ENCODE measurements around the gene STT3B. TPM values are rescaled to one million over a fixed set of nuclear protein-coding genes. Genes with fewer than 3 reads are reported as not detected.

The STT3B gene
- total RNA-seq, 6 experiments from 2014 or later, result 53.8 to 70.9 (median 65.1) TPM

DNA sequence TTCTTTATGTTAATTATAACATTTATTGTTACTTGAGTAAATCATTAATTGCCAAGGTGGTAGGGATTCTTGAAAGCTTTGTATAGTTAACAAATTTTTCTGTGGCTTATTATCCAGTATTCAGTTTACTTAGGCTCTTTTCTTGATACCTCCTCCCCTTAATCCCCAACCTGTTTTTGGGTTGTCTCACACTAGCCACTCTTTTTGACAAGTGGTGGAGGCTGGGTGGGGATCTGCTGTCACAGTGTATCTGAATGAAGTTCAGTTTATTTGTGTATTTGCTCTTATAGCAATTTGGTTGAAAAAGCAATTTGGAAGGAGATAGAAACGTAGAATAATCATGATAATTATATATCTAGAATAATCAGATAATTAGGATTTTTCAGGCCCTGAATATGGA, 43.8 kb downstream of the STT3B start:
- Histone ChIP-seq H3K27me3 (no peaks in the 10 kb centered on the region), H3K9me3 (no peaks in the 10 kb centered on the region), H3K27ac (no peak overlapping the region), H3K4me1 (peaks cover 0 to 7% (median 0%) of the 10 kb centered on the region in 4 donors), H3K4me3 (no peak overlapping the region), H3K36me3 (no peaks in the 10 kb centered on the region)
- 86% methylated on average over 1 of the region's 1 CpG for WGBS (ENCODE audit: insufficient coverage, low coverage, low lambda C conversion rate, missing lambda C conversion rate)
- no peak for TF ChIP-seq POLR2A (IDR thresholded peaks at IDR 0.05)
- TF ChIP-seq, protein P1, sequence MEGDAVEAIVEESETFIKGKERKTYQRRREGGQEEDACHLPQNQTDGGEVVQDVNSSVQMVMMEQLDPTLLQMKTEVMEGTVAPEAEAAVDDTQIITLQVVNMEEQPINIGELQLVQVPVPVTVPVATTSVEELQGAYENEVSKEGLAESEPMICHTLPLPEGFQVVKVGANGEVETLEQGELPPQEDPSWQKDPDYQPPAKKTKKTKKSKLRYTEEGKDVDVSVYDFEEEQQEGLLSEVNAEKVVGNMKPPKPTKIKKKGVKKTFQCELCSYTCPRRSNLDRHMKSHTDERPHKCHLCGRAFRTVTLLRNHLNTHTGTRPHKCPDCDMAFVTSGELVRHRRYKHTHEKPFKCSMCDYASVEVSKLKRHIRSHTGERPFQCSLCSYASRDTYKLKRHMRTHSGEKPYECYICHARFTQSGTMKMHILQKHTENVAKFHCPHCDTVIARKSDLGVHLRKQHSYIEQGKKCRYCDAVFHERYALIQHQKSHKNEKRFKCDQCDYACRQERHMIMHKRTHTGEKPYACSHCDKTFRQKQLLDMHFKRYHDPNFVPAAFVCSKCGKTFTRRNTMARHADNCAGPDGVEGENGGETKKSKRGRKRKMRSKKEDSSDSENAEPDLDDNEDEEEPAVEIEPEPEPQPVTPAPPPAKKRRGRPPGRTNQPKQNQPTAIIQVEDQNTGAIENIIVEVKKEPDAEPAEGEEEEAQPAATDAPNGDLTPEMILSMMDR (IDR thresholded peaks at IDR 0.05), result no peak
- intact Hi-C loops (cut with DNase I), result no loop called here
- ATAC-seq (no peak), DNase-seq (no peak)

DNA sequence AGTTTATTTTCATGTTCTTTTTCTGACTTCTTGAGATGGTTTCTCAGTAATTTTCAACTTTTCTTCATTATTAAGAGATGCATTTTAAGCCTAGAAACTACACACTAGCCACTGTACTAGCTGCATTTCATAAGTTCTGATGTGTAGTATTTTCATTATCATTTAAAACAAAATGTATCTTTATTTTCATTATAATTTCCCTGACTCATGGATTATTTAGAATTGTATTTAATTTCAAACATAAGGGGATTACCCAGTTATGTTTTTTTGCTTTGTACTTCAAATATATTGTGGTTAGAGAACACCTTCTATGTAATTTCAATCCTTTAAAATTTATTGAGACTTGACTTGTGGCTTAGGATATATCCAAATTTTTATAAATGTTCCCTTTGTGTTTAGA, 44.5 kb downstream of the STT3B start:
- intact Hi-C loops (cut with DNase I), result no loop called here
- DNase-seq (no peak), ATAC-seq (no peak)
- no peak for TF ChIP-seq POLR2A (IDR thresholded peaks at IDR 0.05)
- TF ChIP-seq, protein P1 (IDR thresholded peaks at IDR 0.05), result no peak
- H3K27ac ChIP-seq, result no peak overlapping the region
- no peaks in the 10 kb centered on the region for H3K36me3 ChIP-seq
- H3K27me3 ChIP-seq, result no peaks in the 10 kb centered on the region
- no peaks in the 10 kb centered on the region for H3K9me3 ChIP-seq
- peaks cover 0 to 13% (median 0%) of the 10 kb centered on the region in 4 donors for H3K4me1 ChIP-seq
- no peak overlapping the region for H3K4me3 ChIP-seq

DNA sequence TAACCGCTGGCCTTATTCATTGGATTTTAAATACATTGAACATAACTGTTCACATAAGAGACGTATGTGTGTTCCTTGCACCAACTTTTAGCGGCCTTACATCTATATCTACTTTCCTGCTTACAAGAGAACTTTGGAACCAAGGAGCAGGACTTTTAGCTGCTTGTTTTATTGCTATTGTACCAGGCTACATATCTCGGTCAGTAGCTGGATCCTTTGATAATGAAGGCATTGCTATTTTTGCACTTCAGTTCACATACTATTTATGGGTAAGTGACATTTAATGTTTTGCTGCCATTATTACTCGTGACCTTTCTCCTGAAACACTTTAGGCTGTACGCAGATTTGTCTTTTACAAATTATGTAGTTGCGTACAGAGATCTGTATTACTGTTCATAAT, 47.1 kb downstream of the STT3B start:
- ATAC-seq, result no peak
- Histone ChIP-seq H3K27me3 (no peaks in the 10 kb centered on the region), H3K4me3 (no peak overlapping the region), H3K9me3 (no peaks in the 10 kb centered on the region), H3K27ac (no peak overlapping the region), H3K36me3 (no peaks in the 10 kb centered on the region), H3K4me1 (peaks cover 0 to 7% (median 0%) of the 10 kb centered on the region in 4 donors)
- intact Hi-C loops (cut with DNase I), result no loop called here
- DNase-seq, result no peak
- WGBS (ENCODE audit: insufficient coverage, low coverage, low lambda C conversion rate, missing lambda C conversion rate), result 90% methylated on average over 7 of the region's 7 CpGs
- TF ChIP-seq, protein P1 (IDR thresholded peaks at IDR 0.05), result no peak
- no peak for TF ChIP-seq POLR2A (IDR thresholded peaks at IDR 0.05)

DNA sequence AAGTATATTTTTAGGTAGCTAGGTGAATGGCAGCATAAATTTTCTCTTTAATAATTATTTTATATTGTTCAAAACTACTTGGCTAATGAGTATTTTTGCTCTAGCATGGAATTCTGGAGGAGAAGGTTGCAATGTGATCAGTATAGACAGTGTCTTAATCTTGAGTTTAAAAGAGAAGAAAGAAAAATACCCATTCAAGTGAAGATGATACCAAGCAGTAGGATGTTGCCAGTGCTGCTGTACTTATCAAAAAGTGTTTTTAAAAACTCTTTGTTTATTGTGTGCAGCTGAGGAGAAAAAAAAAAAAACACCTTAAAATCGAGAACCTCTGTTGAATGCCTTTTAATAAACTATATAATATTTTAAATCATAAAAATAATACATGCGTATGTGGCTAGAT, 47.9 kb downstream of the STT3B start:
- H3K9me3 ChIP-seq, result no peaks in the 10 kb centered on the region
- H3K27ac ChIP-seq, result no peak overlapping the region
- H3K4me1 ChIP-seq, result peaks cover 0 to 7% (median 0%) of the 10 kb centered on the region in 4 donors
- no peak for ATAC-seq
- no peak for DNase-seq
- no peaks in the 10 kb centered on the region for H3K36me3 ChIP-seq
- no peak overlapping the region for H3K4me3 ChIP-seq
- intact Hi-C loops (cut with DNase I), result no loop called here
- H3K27me3 ChIP-seq, result no peaks in the 10 kb centered on the region
- 78% methylated on average over 2 of the region's 2 CpGs for WGBS (ENCODE audit: insufficient coverage, low coverage, low lambda C conversion rate, missing lambda C conversion rate)
- TF ChIP-seq, protein P1 (IDR thresholded peaks at IDR 0.05), result no peak
- no peak for TF ChIP-seq POLR2A (IDR thresholded peaks at IDR 0.05)

DNA sequence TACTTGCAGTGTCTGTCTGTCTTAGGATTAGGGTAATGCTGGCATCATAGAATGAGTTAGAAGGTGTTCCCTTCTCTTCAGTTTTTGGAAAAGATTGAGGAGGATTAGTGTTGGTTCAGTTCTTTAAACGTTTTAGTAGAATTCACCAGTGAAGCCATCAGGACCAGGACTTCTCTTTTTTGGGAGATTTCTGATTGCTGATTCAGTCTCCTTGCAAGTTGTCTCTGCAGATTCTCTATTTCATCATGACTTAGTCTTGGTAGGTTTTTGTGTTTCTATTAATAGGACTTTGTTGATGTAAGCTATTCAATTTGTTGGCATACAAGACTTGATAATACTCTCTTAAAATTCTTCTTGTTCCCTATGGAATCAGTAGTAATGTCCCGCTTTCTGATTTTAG, 48.9 kb downstream of the STT3B start:
- 78% methylated on average over 2 of the region's 2 CpGs for WGBS (ENCODE audit: insufficient coverage, low coverage, low lambda C conversion rate, missing lambda C conversion rate)
- no peaks in the 10 kb centered on the region for H3K36me3 ChIP-seq
- intact Hi-C loops (cut with DNase I), result no loop called here
- DNase-seq (no peak), ATAC-seq (no peak)
- TF ChIP-seq POLR2A (IDR thresholded peaks at IDR 0.05), result no peak
- TF ChIP-seq, protein P1 (IDR thresholded peaks at IDR 0.05), result no peak
- H3K4me1 ChIP-seq, result peaks cover 0 to 7% (median 0%) of the 10 kb centered on the region in 4 donors
- H3K27ac ChIP-seq, result no peak overlapping the region
- H3K27me3 ChIP-seq, result no peaks in the 10 kb centered on the region
- H3K4me3 ChIP-seq, result no peak overlapping the region
- no peaks in the 10 kb centered on the region for H3K9me3 ChIP-seq

Measured in right lobe of liver (tissue), 6 donors.